Spleen (tissue), 11 donors: Measurements from ENCODE around the gene TRIM3. TPM values are rescaled to one million over a fixed set of nuclear protein-coding genes. Genes with fewer than 3 reads are reported as not detected.
A peak's percentile ranks its signal among the peaks of the same experiment; 100 is the strongest.

Source experiments
- DNase-seq: peaks from one replicate; pipeline ENCODE4 v3.0.0-alpha.2; 2020
- H3K27ac ChIP-seq, 8 donors: fragments of 200-600 bp; sonication (generic) in 7 of 8; 1 replicate in 4 of 8; 2 replicates in 4 of 8; pipeline versions ENCODE4 v1.5.0 to v1.8.0; 2016 to 2021; ENCODE audit warnings: inconsistent platforms in 4 of 8, mild to moderate bottlenecking in 4 of 8, moderate library complexity in 1 of 8
- H3K27me3 ChIP-seq, 7 donors: fragments of 200-600 bp; sonication (generic) in 6 of 7; replicated peaks in 1 of 7; 1 replicate in 4 of 7; 2 replicates in 3 of 7; pipeline versions ENCODE4 v1.5.0 to v1.8.0; 2016 to 2021; ENCODE audit warnings: inconsistent platforms in 3 of 7, mild to moderate bottlenecking in 1 of 7
- H3K36me3 ChIP-seq, 6 donors: fragments of 200-600 bp; sonication (generic) in 5 of 6; 1 replicate in 4 of 6; 2 replicates in 2 of 6; pipeline versions ENCODE4 v1.5.0 to v1.8.0; 2016 to 2021; ENCODE audit warnings: inconsistent platforms in 2 of 6
- H3K4me1 ChIP-seq, 6 donors: fragments of 200-600 bp; sonication (generic) in 5 of 6; 1 replicate in 3 of 6; 2 replicates in 3 of 6; pipeline versions ENCODE4 v1.5.0 to v1.8.0; 2016 to 2021; ENCODE audit warnings: inconsistent platforms in 3 of 6
- H3K4me3 ChIP-seq, 8 donors: fragments of 200-600 bp; sonication (generic) in 7 of 8; 1 replicate in 4 of 8; 2 replicates in 4 of 8; pipeline versions ENCODE4 v1.5.0 to v1.8.0; 2016 to 2021; ENCODE audit warnings: inconsistent platforms in 4 of 8, mild to moderate bottlenecking in 4 of 8, moderate library complexity in 2 of 8
- H3K9me3 ChIP-seq, 8 donors: fragments of 200-600 bp; sonication (generic) in 7 of 8; 1 replicate in 4 of 8; 2 replicates in 4 of 8; pipeline versions ENCODE4 v1.5.0 to v1.8.0; 2016 to 2021; ENCODE audit warnings: inconsistent platforms in 4 of 8
- POLR2A ChIP-seq, 3 donors: fragments of 450-650 bp; IDR thresholded peaks; one replicate each; pipeline ENCODE4 v1.5.1; 2017; ENCODE audit warnings: antibody characterized with exemption in 3 of 3, mild to moderate bottlenecking in 1 of 3
- POLR2AphosphoS5 ChIP-seq, 3 donors: sonication (generic); formaldehyde crosslinking; IDR thresholded peaks; one replicate each; pipeline ENCODE4 v1.5.1; 2017; ENCODE audit warnings: antibody characterized with exemption in 3 of 3
- WGBS, 5 donors: extraction: QIAGEN DNeasy Blood & Tissue Kit in 3 of 5; methylation state at CpG; one replicate each; pipeline versions ENCODE4 v1.1.5 to v1.1.7; 2013 to 2018; 5-methylcytosine and 5-hydroxymethylcytosine counted together
- intact Hi-C: fragments of 100-400 bp; cut with DNase I; formaldehyde crosslinking; loops from one replicate; pipeline ENCODE4 v1.15.0; 2023; ENCODE audit warnings: low total_unique reads
- polyA plus RNA-seq, 3 donors: library from polyadenylated mRNA; stranded (reverse); fragments of 200-250 nt; gene quantifications; one replicate each; pipeline ENCODE4 v1.2.1, GENCODE V29; 2013
- total RNA-seq, 7 donors: library from RNA; depleted of rRNA in 3 of 7; stranded (reverse); fragments of >200 nt in 3 of 7; fragmentation: NEBNext Ultra II Directional in 4 of 7; extraction: Animal tissue kit (Norgen Biotek cat#: 25700) in 4 of 7; gene quantifications; one replicate each; pipeline versions ENCODE4 v1.1.0 to v1.2.1, GENCODE V29; 2016 to 2021
- TF ChIP-seq, protein P1 (sequence below), 11 experiments: fragments of 200-600 bp in 7 of 11; fragments of 450-650 bp in 4 of 11; sonication (generic) in 4 of 11; IDR thresholded peaks in 8 of 11; conservative IDR thresholded peaks in 3 of 11; 1 replicate in 7 of 11; 2 replicates in 4 of 11; pipeline versions ENCODE4 v1.4.0 to v1.8.0; 2016 to 2021; ENCODE audit warnings: antibody characterized with exemption in 11 of 11, inconsistent platforms in 4 of 11, mild to moderate bottlenecking in 1 of 11
- donor health status: healthy with polysubstance abuse.
- donor health status: DM: no; HTN: no; CAD: no; lungs with moderate emphysema.
- donor health status: DM: no; HTN: no; CAD: no.
- donor health status: Bipolar disorder and iron deficiency.
- donor health status: healthy.
- donor health status: DM: no; HTN: no; CAD: no.
- donor health status: DM: yes; HTN: yes; CAD: no.

TRIM3 gene
- total and polyA plus RNA-seq, 10 donors = 6.3 to 27.6 (median 13.7) TPM

DNA sequence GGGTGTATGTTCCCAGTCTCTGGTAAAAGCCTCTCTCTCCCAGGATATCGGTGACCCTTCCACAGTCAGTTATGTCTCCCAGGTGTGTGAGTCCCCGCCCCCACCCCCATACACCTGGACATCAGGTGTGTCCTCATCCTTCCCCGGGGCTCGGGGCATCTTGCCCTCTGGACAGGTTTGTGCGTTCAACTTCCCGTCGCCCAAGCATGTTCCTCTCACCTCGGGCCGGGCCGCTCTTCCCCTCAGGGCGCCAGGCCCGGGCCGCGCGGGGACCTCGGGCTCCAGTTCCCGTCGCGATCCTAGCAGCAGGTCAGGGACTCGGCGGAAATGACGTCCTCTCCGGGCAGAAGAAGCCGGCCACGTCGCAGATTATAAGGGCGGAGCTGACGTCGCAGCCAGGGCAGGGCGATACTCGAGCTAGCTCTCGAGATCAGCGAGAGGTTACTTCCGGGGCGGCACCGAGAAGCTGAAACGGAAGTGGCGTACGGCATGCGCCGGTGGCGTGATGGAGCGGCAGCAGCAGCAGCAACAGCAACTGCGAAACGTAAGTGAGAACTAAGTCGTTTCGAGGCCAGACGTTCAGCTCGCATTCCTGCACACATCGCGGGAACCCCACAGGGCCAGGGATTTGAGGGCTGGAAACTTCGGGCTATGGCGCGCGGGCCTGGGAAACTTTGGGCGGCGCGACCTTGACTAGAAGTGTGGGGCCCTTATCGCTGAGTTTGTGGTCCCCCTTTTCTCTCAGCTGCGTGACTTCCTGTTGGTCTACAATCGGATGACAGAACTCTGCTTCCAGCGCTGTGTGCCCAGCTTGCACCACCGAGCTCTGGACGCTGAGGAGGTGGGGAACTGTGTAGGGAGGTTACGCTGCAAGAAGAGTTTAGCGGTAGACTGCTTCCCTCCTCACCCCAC lies 7.5 kb upstream of the TRIM3 start, which contains the start of the genes ARFIP2 and TIMM10B:
TSS of gene ARFIP2 (minus strand) at position 320 of the 912 bp plus-strand sequence. CDS start 910 bp downstream, outside the sequence.
TSS of gene TIMM10B (plus strand) at position 490 of the 912 bp plus-strand sequence. CDS start at position 506, 16 bp downstream.
- peak; percentile 42 to 71 (median 55) for TF ChIP-seq POLR2A (IDR thresholded peaks at IDR 0.05)
- peak; percentile 98 to 99 (median 99) for TF ChIP-seq POLR2AphosphoS5 (IDR thresholded peaks at IDR 0.05)
- TF ChIP-seq, protein P1, sequence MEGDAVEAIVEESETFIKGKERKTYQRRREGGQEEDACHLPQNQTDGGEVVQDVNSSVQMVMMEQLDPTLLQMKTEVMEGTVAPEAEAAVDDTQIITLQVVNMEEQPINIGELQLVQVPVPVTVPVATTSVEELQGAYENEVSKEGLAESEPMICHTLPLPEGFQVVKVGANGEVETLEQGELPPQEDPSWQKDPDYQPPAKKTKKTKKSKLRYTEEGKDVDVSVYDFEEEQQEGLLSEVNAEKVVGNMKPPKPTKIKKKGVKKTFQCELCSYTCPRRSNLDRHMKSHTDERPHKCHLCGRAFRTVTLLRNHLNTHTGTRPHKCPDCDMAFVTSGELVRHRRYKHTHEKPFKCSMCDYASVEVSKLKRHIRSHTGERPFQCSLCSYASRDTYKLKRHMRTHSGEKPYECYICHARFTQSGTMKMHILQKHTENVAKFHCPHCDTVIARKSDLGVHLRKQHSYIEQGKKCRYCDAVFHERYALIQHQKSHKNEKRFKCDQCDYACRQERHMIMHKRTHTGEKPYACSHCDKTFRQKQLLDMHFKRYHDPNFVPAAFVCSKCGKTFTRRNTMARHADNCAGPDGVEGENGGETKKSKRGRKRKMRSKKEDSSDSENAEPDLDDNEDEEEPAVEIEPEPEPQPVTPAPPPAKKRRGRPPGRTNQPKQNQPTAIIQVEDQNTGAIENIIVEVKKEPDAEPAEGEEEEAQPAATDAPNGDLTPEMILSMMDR (IDR thresholded peaks at IDR 0.05 in 8 of 11, conservative IDR thresholded peaks at IDR 0.05 in 3 of 11) = peak in 1 of 11 experiments; percentile 42
- peak; percentile 100 for DNase-seq
- Histone ChIP-seq H3K27me3 (no peaks in the 10 kb centered on the region), H3K4me3 (peak within 1 kb of the TSS; percentile 58 to 87 (median 76)), H3K9me3 (no peaks in the 10 kb centered on the region), H3K4me1 (peaks cover 25 to 73% (median 42%) of the 10 kb centered on the region in 6 donors), H3K36me3 (peaks cover 0 to 77% (median 58%) of the 10 kb centered on the region in 6 donors), H3K27ac (peak within 1 kb of the TSS; percentile 89 to 95 (median 94))
- intact Hi-C loops = no loop called here
- WGBS, 5 donors = 0 to 1% (median 0%) methylated on average over 31 to 66 of the region's 66 CpGs

- Histone ChIP-seq H3K4me3 (peak overlapping the region; percentile 58 to 87 (median 76)), H3K4me1 (peaks cover 25 to 64% (median 42%) of the 10 kb centered on the region in 6 donors), H3K36me3 (peaks cover 0 to 70% (median 51%) of the 10 kb centered on the region in 6 donors), H3K27me3 (no peaks in the 10 kb centered on the region), H3K9me3 (no peaks in the 10 kb centered on the region), H3K27ac (peak overlapping the region; percentile 89 to 95 (median 94))
- TF ChIP-seq, protein P1 (IDR thresholded peaks at IDR 0.05 in 8 of 11, conservative IDR thresholded peaks at IDR 0.05 in 3 of 11) = no peak
- TF ChIP-seq POLR2AphosphoS5 (IDR thresholded peaks at IDR 0.05) (no peak), POLR2A (IDR thresholded peaks at IDR 0.05) (no peak)
- 73 to 83% (median 78%) methylated on average over 9 of the region's 9 CpGs for WGBS, 5 donors
- intact Hi-C loops = no loop called here
- no peak for DNase-seq
These were observed 6.7 kb upstream of the TRIM3 start for GRCh38 chr11:6480299-6480914.

- no peak for DNase-seq
- TF ChIP-seq POLR2A (IDR thresholded peaks at IDR 0.05) (no peak), POLR2AphosphoS5 (IDR thresholded peaks at IDR 0.05) (no peak)
- TF ChIP-seq, protein P1 (IDR thresholded peaks at IDR 0.05 in 8 of 11, conservative IDR thresholded peaks at IDR 0.05 in 3 of 11) = no peak
- Histone ChIP-seq H3K4me1 (peaks cover 15 to 55% (median 42%) of the 10 kb centered on the region in 6 donors), H3K27me3 (no peaks in the 10 kb centered on the region), H3K4me3 (no peak overlapping the region), H3K9me3 (no peaks in the 10 kb centered on the region), H3K36me3 (peaks cover 0 to 35% (median 25%) of the 10 kb centered on the region in 6 donors), H3K27ac (no peak overlapping the region)
- intact Hi-C loops = no loop called here
- WGBS, 5 donors = 92 to 100% (median 97%) methylated on average over 4 of the region's 4 CpGs
These were observed 2.8 kb upstream of the TRIM3 start for GRCh38 chr11:6476571-6476970.
